ENCODE results near the gene PIWIL4.

Gene PIWIL4

DNA sequence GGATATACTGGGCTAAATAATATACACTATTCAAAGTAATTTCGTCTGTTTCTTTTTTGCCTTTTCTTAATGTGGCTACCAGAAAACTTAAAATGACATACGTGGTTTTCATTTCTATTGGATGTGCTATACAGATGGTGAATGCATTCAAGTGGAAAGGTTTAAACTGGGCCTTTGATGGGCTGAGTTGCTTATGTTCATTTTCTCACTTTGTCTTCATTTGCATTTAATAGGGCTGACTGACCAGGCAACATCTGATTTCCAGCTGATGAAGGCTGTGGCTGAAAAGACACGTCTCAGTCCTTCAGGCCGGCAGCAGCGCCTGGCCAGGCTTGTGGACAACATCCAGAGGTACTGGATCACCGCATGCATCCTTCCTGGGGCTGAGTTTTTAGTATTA lies 27.9 kb downstream of the PIWIL4 start:
- H3K27me3 ChIP-seq (ENCODE audit: insufficient read depth, low read length, poor library complexity), result no peaks in the 10 kb centered on the region
- H3K4me3 ChIP-seq (ENCODE audit: low read depth in 1 of 2, low read length in 2 of 2), result no peak overlapping the region
- no peaks in the 10 kb centered on the region for H3K4me1 ChIP-seq (ENCODE audit: insufficient read depth, low read length)
- H3K4me2 ChIP-seq (ENCODE audit: insufficient read depth, low read length), result no peak overlapping the region
- no peaks in the 10 kb centered on the region for H3K79me2 ChIP-seq (ENCODE audit: insufficient read depth, low read length)
- H3K9me3 ChIP-seq (ENCODE audit: insufficient read depth, low read length, severe bottlenecking), result no peaks in the 10 kb centered on the region
- H4K20me1 ChIP-seq (ENCODE audit: insufficient read depth, low read length), result no peaks in the 10 kb centered on the region
- no peak overlapping the region for H3K27ac ChIP-seq (ENCODE audit: low read length)
- TF ChIP-seq CTCF (IDR thresholded peaks at IDR 0.05; ENCODE audit: borderline replicate concordance, extremely low read depth, low read length, poor library complexity, severe bottlenecking) (no peak), EZH2 (IDR thresholded peaks at IDR 0.05; ENCODE audit: borderline replicate concordance, low read depth, low read length, severe bottlenecking) (no peak)
- DNase-seq (no peak), ATAC-seq (ENCODE audit: insufficient read depth, low read depth) (no peak)
- no peak overlapping the region for H3K9ac ChIP-seq (ENCODE audit: low read depth, low read length)
- no peak overlapping the region for H2AFZ ChIP-seq (ENCODE audit: low read depth, low read length)
- H3K36me3 ChIP-seq (ENCODE audit: insufficient read depth, low read length), result no peaks in the 10 kb centered on the region

DNA sequence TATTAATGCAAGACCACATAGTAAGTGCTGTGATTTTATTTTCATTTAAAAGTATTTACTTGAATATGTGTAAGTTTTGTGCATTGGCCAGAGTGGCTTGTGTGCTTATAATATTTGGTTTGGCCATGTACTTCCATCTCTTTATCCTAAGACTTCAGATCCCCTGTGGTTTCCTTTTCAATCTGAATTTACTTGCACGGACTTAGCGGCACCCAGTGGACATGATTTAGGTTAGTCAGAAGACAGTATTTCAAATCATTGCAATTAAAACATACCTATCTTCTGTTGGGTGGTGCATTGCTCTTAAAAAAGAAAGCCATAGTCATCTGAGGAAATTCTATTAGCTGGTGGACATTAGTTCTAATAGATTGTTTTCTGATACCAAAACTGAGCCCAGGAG lies 30.7 kb downstream of the PIWIL4 start:
- no peak for TF ChIP-seq CTCF (IDR thresholded peaks at IDR 0.05; ENCODE audit: borderline replicate concordance, extremely low read depth, low read length, poor library complexity, severe bottlenecking)
- Histone ChIP-seq H3K4me1 (ENCODE audit: insufficient read depth, low read length) (no peaks in the 10 kb centered on the region), H3K9me3 (ENCODE audit: insufficient read depth, low read length, severe bottlenecking) (no peaks in the 10 kb centered on the region), H3K9ac (ENCODE audit: low read depth, low read length) (no peak overlapping the region), H3K4me3 (ENCODE audit: low read depth in 1 of 2, low read length in 2 of 2) (no peak overlapping the region), H3K36me3 (ENCODE audit: insufficient read depth, low read length) (no peaks in the 10 kb centered on the region), H3K27me3 (ENCODE audit: insufficient read depth, low read length, poor library complexity) (no peaks in the 10 kb centered on the region), H3K4me2 (ENCODE audit: insufficient read depth, low read length) (no peak overlapping the region), H2AFZ (ENCODE audit: low read depth, low read length) (no peak overlapping the region), H4K20me1 (ENCODE audit: insufficient read depth, low read length) (no peaks in the 10 kb centered on the region), H3K79me2 (ENCODE audit: insufficient read depth, low read length) (no peaks in the 10 kb centered on the region), H3K27ac (ENCODE audit: low read length) (no peak overlapping the region)
- no peak for ATAC-seq (ENCODE audit: insufficient read depth, low read depth)
- DNase-seq, result no peak

- H2AFZ ChIP-seq (ENCODE audit: low read depth, low read length), result no peak overlapping the region
- no peak overlapping the region for H3K4me3 ChIP-seq (ENCODE audit: low read depth in 1 of 2, low read length in 2 of 2)
- H3K79me2 ChIP-seq (ENCODE audit: insufficient read depth, low read length), result no peaks in the 10 kb centered on the region
- ATAC-seq (ENCODE audit: insufficient read depth, low read depth) (no peak), DNase-seq (no peak)
- no peak overlapping the region for H3K9ac ChIP-seq (ENCODE audit: low read depth, low read length)
- no peaks in the 10 kb centered on the region for H3K4me1 ChIP-seq (ENCODE audit: insufficient read depth, low read length)
- H4K20me1 ChIP-seq (ENCODE audit: insufficient read depth, low read length), result no peaks in the 10 kb centered on the region
- H3K9me3 ChIP-seq (ENCODE audit: insufficient read depth, low read length, severe bottlenecking), result no peaks in the 10 kb centered on the region
- H3K27me3 ChIP-seq (ENCODE audit: insufficient read depth, low read length, poor library complexity), result no peaks in the 10 kb centered on the region
- TF ChIP-seq EZH2 (IDR thresholded peaks at IDR 0.05; ENCODE audit: borderline replicate concordance, low read depth, low read length, severe bottlenecking) (no peak), CTCF (IDR thresholded peaks at IDR 0.05; ENCODE audit: borderline replicate concordance, extremely low read depth, low read length, poor library complexity, severe bottlenecking) (no peak)
- no peaks in the 10 kb centered on the region for H3K36me3 ChIP-seq (ENCODE audit: insufficient read depth, low read length)
- no peak overlapping the region for H3K27ac ChIP-seq (ENCODE audit: low read length)
- no peak overlapping the region for H3K4me2 ChIP-seq (ENCODE audit: insufficient read depth, low read length)
Observed at GRCh38 chr11:94599510-94599909, 32.3 kb downstream of the PIWIL4 start.
